ENCODE results near the gene ST6GALNAC2. TPM values are rescaled to one million over a fixed set of nuclear protein-coding genes. Genes with fewer than 3 reads are reported as not detected.

Gene ST6GALNAC2
- total RNA-seq, 4 donors from 2014 or later = 8.7 to 17.8 (median 13.3) TPM

GRCh38 chr17:76558198-76559095, 27.2 kb downstream of the ST6GALNAC2 start:
- intact Hi-C loops (cut with DNase I) = loop anchor here (5.0 to 10.0 kb wide), 3 partner anchors 36 to 156 kb away; partner anchors contain the start of gene MXRA7
- Histone ChIP-seq H3K36me3 (peaks cover 0 to 34% (median 12%) of the 10 kb centered on the region in 4 donors), H3K27ac (replicated peaks in 1 of 4) (peak overlapping the region; percentile 83 to 93 (median 86)), H3K4me3 (peak overlapping the region; percentile 64 to 75 (median 71)), H3K9me3 (no peaks in the 10 kb centered on the region), H3K4me1 (peaks cover 57 to 65% (median 58%) of the 10 kb centered on the region in 4 donors), H3K27me3 (no peaks in the 10 kb centered on the region)
- TF ChIP-seq, protein P1, sequence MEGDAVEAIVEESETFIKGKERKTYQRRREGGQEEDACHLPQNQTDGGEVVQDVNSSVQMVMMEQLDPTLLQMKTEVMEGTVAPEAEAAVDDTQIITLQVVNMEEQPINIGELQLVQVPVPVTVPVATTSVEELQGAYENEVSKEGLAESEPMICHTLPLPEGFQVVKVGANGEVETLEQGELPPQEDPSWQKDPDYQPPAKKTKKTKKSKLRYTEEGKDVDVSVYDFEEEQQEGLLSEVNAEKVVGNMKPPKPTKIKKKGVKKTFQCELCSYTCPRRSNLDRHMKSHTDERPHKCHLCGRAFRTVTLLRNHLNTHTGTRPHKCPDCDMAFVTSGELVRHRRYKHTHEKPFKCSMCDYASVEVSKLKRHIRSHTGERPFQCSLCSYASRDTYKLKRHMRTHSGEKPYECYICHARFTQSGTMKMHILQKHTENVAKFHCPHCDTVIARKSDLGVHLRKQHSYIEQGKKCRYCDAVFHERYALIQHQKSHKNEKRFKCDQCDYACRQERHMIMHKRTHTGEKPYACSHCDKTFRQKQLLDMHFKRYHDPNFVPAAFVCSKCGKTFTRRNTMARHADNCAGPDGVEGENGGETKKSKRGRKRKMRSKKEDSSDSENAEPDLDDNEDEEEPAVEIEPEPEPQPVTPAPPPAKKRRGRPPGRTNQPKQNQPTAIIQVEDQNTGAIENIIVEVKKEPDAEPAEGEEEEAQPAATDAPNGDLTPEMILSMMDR (IDR thresholded peaks at IDR 0.05) = peak; percentile 45 to 50 (median 45)
- no peak for TF ChIP-seq POLR2AphosphoS5 (IDR thresholded peaks at IDR 0.05)
- 2% methylated on average over 14 of the region's 14 CpGs for WGBS
- no peak for DNase-seq (ENCODE audit: extremely low spot score)

- intact Hi-C loops (cut with DNase I) = loop anchor here (5.0 to 10.0 kb wide), 3 partner anchors 35 to 157 kb away; partner anchors contain the start of gene MXRA7
- H3K4me1 ChIP-seq = peaks cover 53 to 61% (median 56%) of the 10 kb centered on the region in 4 donors
- no peaks in the 10 kb centered on the region for H3K27me3 ChIP-seq
- H3K27ac ChIP-seq (replicated peaks in 1 of 4) = peak overlapping the region; percentile 83 to 93 (median 86)
- WGBS = under 1% methylated on average over 40 of the region's 55 CpGs
- H3K9me3 ChIP-seq = no peaks in the 10 kb centered on the region
- peak overlapping the region; percentile 64 to 75 (median 71) for H3K4me3 ChIP-seq
- TF ChIP-seq POLR2AphosphoS5 (IDR thresholded peaks at IDR 0.05) (peak; percentile 91 to 95), EP300 (IDR thresholded peaks at IDR 0.05) (no peak), POLR2A (IDR thresholded peaks at IDR 0.05; ENCODE audit: low read depth) (peak; percentile 68)
- TF ChIP-seq, protein P1 (IDR thresholded peaks at IDR 0.05) = peak; percentile 37 to 66 (median 64)
- DNase-seq (ENCODE audit: extremely low spot score) = peak; percentile 98
- peaks cover 0 to 27% (median 8%) of the 10 kb centered on the region in 4 donors for H3K36me3 ChIP-seq
These were observed 28.1 kb downstream of the ST6GALNAC2 start for GRCh38 chr17:76557368-76558197.

GRCh38 chr17:76556765-76557367, 28.8 kb downstream of the ST6GALNAC2 start:
- no peak for TF ChIP-seq POLR2AphosphoS5 (IDR thresholded peaks at IDR 0.05)
- no peak for TF ChIP-seq EP300 (IDR thresholded peaks at IDR 0.05)
- TF ChIP-seq, protein P1 (IDR thresholded peaks at IDR 0.05) = no peak
- TF ChIP-seq POLR2A (IDR thresholded peaks at IDR 0.05; ENCODE audit: low read depth) = no peak
- Histone ChIP-seq H3K9me3 (no peaks in the 10 kb centered on the region), H3K4me3 (peak overlapping the region; percentile 64 to 75 (median 71)), H3K27ac (replicated peaks in 1 of 4) (peak overlapping the region; percentile 83 to 93 (median 86)), H3K36me3 (peaks cover 0 to 22% (median 5%) of the 10 kb centered on the region in 4 donors), H3K27me3 (no peaks in the 10 kb centered on the region), H3K4me1 (peaks cover 49 to 56% (median 51%) of the 10 kb centered on the region in 4 donors)
- 35% methylated on average over 30 of the region's 30 CpGs for WGBS
- intact Hi-C loops (cut with DNase I) = loop anchor here (5.0 to 10.0 kb wide), 3 partner anchors 35 to 158 kb away; partner anchors contain the start of gene MXRA7
- DNase-seq (ENCODE audit: extremely low spot score) = no peak

GRCh38 chr17:76554131-76554530, 31.5 kb downstream of the ST6GALNAC2 start:
- no peak overlapping the region for H3K4me3 ChIP-seq
- H3K27ac ChIP-seq (replicated peaks in 1 of 4) = peak overlapping the region in 1 of 4 donors; percentile 29
- no peak for TF ChIP-seq POLR2AphosphoS5 (IDR thresholded peaks at IDR 0.05)
- TF ChIP-seq POLR2A (IDR thresholded peaks at IDR 0.05; ENCODE audit: low read depth) = no peak
- no peak for TF ChIP-seq EP300 (IDR thresholded peaks at IDR 0.05)
- TF ChIP-seq, protein P1 (IDR thresholded peaks at IDR 0.05) = no peak
- H3K36me3 ChIP-seq = peaks cover 0 to under 1% (median 0%) of the 10 kb centered on the region in 4 donors
- no peaks in the 10 kb centered on the region for H3K27me3 ChIP-seq
- 53% methylated on average over 5 of the region's 6 CpGs for WGBS
- peaks cover 21 to 34% (median 24%) of the 10 kb centered on the region in 4 donors for H3K4me1 ChIP-seq
- no peaks in the 10 kb centered on the region for H3K9me3 ChIP-seq
- intact Hi-C loops (cut with DNase I) = loop anchor here (10.0 kb wide), 1 partner anchor 161 kb away; the partner anchor contains the start of gene MXRA7
- no peak for DNase-seq (ENCODE audit: extremely low spot score)

All from esophagus muscularis mucosa (tissue), 4 donors.